ENCODE results near the gene LSM14A.

DNA sequence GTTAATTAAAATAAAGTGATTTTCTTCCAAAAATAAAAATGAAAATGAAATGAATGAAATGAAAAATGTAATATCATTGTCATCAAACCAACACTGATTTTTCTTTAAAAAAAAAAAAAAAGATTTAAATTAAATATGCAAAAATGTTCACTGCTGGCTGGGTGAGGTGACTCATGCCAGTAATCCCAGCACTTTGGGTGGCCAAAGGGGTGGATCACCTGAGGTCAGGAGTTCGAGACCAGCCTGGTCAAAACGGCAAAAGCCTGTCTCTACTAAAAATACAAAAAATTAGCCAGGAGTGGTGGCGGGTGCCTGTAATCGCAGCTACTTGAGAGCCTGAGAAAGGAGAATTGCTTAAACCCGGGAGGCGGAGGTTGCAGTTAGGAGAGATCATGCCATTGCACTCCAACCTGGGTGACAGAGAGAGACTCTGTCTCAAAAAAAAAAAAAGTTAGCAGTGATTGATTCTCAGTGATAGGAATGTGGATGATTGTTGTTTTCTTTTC, 44.6 kb upstream of the LSM14A start:
- TF ChIP-seq CTCF (IDR thresholded peaks at IDR 0.05) (no peak), POLR2A (IDR thresholded peaks at IDR 0.05) (no peak), EP300 (IDR thresholded peaks at IDR 0.05) (no peak)
